GM12872 (cell line): ENCODE data around the gene SELP.

Source experiments
- CTCF ChIP-seq: IDR thresholded peaks from 3 replicates; pipeline ENCODE4 v1.5.1; 2011; ENCODE audit warnings: low read depth, mild to moderate bottlenecking, low read length, moderate library complexity; ENCODE audit not compliant: insufficient read depth

SELP gene

DNA sequence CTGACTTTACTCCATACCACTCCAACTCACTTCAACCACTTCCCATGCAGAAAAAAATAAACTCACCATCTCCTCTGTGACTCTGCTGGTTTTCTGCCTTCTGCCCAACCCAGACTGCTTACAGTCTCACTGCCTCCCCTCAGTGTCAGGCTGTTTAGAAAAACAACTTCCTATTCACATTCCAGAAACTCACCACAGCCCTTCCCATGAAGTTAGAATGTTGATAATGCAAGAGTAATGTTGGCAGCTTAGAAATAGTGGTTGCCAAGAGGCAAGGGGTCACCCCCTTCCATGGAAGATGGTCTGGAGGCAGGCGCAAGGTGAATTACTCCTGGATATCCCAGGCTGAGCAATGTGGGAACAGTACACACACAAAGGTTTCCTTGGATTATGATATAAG is at the start of gene SELP:
Gene SELP (minus strand): TSS at position 119 of the 400 bp plus-strand sequence. CDS start 50 bp downstream, at position 69.
- TF ChIP-seq CTCF, result no peak

- no peak for TF ChIP-seq CTCF
These were observed 49.8 kb upstream of the SELP start for GRCh38 chr1:169679692-169680091.

DNA sequence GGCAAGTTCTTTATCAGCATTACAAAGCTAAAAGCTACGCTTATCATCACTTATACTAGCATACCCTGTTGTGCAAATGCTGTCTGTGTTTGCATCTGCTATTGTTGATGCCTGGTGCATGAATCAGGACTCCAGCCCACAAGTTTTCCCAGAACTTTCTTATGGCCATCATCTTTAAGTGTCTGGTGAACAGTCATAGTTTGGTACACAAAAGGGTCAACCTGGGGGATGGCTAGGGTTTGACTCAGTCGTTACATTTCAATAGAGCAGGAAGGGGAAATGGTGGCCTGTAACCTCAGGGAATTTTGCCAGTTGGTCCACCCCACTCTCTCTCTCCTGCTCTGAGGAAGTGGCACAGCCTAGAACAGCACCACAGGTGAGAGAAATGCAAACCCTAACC is 46.1 kb upstream of the SELP start:
- no peak for TF ChIP-seq CTCF

GRCh38 chr1:169670836-169671235 is 40.9 kb upstream of the SELP start:
- no peak for TF ChIP-seq CTCF

DNA sequence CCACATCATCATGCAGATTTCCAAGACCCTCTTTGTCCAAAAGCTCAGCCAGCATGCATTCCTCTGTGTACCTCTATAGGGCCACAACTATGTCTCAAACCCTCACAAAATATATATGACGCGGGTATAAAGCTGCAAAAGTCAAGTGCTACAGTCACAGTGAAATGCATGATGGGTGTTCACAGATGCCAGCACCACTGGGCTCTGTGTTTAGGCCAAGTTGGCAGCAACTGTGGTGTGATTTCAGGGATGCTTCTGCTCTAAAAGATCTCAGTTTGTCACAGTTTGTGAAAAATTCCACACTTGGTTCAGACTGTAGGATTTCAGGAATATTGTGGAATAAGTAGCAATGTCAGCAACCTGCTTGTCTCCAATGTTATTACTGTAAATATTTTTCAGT is 23.9 kb upstream of the SELP start:
- TF ChIP-seq CTCF, result no peak

DNA sequence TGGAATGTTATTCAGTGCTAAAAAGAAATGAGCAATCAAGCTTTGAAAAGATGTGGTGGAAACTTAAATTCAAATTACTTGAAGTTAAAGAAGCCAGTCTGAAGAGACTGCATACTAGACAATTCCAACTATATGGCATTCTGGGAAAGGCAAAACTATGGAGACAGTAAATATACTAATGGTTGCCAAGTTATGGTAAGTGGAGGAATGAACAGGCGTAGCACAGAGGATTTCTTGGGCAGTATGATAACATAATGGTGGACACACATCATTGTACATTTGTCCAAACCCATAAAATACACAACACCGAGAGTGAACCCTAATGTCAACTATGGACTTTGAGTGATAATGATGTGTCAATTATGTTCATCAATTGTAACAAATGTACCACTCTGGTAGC is 21.1 kb upstream of the SELP start:
- TF ChIP-seq CTCF, result no peak

DNA sequence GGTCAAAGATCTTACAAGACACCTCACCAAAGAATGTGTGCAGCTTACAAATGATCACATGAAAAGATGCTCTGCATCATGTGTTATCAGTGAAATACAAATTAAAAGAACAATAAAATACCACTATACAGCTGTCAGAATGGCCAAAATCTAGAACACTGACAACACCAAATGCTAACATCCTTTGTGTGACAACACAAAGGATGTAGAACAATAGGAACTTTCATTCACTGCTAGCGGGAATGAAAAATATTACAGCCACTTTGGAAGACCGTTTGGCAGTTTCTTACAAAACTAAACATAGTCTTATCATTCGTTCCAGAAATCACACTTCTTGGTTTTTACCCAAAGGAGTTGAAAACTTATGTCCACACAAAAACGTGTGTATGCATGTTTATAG is 20.6 kb upstream of the SELP start:
- TF ChIP-seq CTCF, result no peak

GRCh38 chr1:169648709-169649108 is 18.8 kb upstream of the SELP start:
- TF ChIP-seq CTCF, result no peak
